ENCODE results near the gene MCF2L2.
"Not testable (repeated sequence)": the region's sequence is repeated elsewhere in the genome, so short reads cannot be mapped to it uniquely, and the experiment has no call there.

MCF2L2 gene

GRCh38 chr3:183372911-183373310 is 55.5 kb downstream of the MCF2L2 start:
- in situ Hi-C loops (cut with MboI; ENCODE audit: low sequenced_read_pairs): no loop called here

DNA sequence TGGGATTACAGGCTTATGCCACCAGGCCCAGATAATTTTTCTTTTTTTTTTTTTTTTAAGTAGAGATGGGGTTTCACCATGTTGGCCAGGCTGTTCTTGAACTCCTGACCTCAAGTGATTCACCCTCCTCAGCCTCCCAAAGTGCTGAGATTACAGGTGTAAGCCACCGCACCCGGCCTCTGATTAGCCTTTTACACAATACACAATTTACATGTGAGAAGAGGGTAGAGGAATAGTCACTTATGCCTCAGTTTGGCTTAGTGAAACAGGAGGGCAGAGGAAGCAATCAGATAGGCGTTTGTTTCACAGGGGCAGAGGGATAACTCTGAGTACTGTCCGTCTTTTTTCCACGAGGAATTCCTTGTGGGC is 56.8 kb downstream of the MCF2L2 start:
- in situ Hi-C loops (cut with MboI; ENCODE audit: low sequenced_read_pairs): not testable (repeated sequence)

DNA sequence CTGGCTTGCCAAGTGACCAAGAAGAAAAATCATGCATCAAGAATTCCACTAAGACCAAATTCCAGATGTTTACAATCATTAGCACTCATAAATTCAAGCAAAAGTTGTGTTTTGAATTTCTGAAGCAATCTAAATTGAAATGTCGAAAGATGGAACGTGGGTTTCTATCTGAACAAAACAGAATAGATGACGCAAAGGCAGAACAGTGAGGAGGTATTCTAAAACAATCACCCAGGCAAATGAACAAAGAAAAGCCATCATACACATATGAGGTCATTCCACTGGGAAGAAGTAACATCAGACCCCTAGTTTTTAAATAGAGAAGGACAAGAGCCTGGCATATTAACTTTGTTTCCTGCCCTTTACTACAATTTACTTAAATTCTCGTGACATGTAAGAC is 58.0 kb downstream of the MCF2L2 start:
- in situ Hi-C loops (cut with MboI; ENCODE audit: low sequenced_read_pairs): no loop called here

DNA sequence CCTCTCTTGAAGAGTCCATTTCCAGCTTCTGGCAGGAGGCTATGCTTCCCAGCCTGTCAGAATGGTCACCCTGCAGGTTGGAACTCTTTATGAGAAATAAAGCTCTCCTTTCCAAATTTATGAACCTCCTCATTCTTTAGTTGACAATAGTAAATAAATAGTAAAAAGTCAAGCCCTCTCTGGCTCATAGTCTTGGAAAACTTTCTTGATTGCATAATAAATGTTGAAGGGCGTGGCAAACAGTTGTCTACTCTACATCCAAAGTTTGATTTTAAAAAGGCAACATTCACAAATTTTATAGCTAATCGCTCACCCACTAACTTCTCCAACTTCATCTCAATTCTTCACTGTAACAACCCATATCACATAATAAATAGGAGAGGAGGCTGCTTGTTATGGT is 58.8 kb downstream of the MCF2L2 start:
- in situ Hi-C loops (cut with MboI; ENCODE audit: low sequenced_read_pairs): no loop called here

GRCh38 chr3:183369117-183369516 is 59.3 kb downstream of the MCF2L2 start:
- in situ Hi-C loops (cut with MboI; ENCODE audit: low sequenced_read_pairs): no loop called here

DNA sequence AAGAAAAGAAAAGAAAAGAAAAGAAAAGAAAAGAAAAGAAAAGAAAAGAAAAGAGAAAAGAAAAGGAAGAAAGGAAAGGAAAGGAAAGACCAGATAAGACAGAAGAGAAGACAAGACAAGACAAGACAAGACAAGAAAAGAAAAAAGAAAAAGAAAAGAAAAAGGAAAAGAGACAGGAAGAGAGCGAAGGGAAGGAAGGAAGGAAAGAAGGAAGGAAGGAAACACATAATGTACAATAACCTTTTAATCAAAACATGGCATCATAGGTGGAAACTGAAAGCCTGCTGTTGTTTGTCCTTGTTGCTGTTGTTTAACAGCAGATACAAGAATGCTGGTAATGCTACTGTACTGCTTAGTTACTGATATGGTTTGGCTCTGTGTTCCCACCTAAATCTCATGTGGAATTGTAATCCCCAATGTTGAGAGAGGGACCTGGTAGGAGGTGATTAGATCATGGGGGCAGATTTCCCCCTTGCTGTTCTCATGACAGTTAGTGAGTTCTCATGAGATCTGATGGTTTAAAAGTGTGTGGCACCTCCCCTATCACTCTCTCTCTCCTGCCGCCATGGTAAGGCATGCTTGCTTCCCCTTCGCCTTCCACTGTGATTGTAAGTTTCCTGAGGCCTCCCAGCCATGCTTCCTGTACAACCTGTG is 67.3 kb downstream of the MCF2L2 start:
- in situ Hi-C loops (cut with MboI; ENCODE audit: low sequenced_read_pairs): no loop called here

DNA sequence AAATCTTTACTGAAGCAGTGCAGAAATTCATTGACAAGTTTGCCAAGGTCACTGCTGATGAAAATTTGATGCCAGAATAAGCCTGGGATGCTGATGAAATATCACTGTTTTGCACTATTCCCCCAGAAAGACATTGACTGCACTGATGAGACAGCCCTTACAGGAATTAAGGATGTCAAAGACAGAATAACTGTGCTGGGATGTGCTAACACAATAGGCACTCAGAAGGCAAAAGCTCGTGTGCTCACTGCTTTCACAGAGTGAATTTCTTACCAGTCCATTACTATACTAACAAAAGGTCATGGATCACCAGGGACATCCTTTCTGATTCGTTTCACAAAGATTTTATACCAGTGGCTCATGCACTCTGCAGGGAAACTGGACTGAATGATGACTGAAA is 69.4 kb downstream of the MCF2L2 start:
- in situ Hi-C loops (cut with MboI; ENCODE audit: low sequenced_read_pairs): no loop called here

- in situ Hi-C loops (cut with MboI; ENCODE audit: low sequenced_read_pairs): no loop called here
Measured at GRCh38 chr3:183357564-183358079, 70.8 kb downstream of the MCF2L2 start.

GRCh38 chr3:183356920-183357319 is 71.5 kb downstream of the MCF2L2 start:
- in situ Hi-C loops (cut with MboI; ENCODE audit: low sequenced_read_pairs): no loop called here

DNA sequence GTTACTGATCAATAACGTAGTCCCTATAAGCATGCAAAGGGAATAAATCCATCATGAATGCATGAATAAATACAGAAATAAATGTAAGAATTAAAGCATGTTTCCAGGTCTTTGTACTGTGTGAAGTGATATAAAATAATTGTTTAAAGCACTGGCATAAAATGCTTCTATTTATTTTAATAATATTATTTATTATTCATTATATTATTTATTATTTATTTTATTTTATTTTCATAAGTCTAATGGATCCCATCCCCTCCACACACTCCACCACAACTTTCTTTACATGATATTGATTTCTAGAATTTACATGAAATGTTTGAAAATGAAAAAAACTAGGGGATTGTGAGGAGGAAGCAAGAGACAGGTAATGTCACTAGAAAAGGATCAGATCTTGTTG is 73.5 kb downstream of the MCF2L2 start:
- in situ Hi-C loops (cut with MboI; ENCODE audit: low sequenced_read_pairs): no loop called here

DNA sequence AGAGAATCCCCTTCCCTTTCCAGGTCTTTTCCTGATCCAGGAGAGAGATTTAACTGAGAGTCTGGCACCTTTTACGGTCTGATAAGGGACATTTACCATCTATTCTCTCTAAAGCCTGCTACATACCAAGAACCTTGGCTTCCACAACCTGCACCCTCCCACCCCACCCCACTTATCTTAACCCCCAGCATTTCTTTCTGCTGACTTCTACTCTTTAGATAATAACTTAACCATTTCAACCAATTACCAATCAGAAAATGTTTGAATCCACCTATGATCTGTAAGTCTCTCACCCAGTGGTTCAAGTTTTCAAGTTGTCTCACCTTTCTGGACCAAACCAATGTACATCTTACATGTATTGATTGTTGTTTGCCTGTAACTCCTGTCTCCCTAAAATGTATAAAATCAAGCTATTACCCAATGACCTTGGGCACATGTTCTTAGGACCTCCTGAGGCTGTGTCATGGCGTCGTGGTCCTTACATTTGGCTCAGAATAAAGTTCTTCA is 74.0 kb downstream of the MCF2L2 start:
- in situ Hi-C loops (cut with MboI; ENCODE audit: low sequenced_read_pairs): no loop called here

DNA sequence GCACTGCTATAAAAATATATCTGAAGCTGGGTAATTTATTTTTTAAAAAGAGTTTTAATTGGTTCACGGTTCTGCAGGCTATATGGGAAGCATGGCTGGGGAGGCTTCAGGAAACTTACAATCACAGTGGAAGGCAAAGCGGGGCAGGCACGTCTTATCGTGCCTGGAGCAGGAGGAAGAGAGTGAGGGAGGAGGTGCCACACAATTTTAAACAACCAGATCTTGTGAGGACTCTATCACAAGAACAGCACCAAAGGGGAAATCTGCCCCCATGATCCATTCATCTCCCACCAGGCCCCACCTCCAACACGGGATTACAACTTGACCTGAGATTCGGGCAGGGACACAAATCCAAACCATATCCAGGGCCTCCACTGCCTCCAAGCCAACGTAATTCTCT is 75.0 kb downstream of the MCF2L2 start:
- in situ Hi-C loops (cut with MboI; ENCODE audit: low sequenced_read_pairs): no loop called here

GRCh38 chr3:183350164-183350563 is 78.3 kb downstream of the MCF2L2 start:
- in situ Hi-C loops (cut with MboI; ENCODE audit: low sequenced_read_pairs): no loop called here

GRCh38 chr3:183349421-183350157 is 78.8 kb downstream of the MCF2L2 start:
- in situ Hi-C loops (cut with MboI; ENCODE audit: low sequenced_read_pairs): no loop called here

- in situ Hi-C loops (cut with MboI; ENCODE audit: low sequenced_read_pairs): no loop called here
Measured at GRCh38 chr3:183342824-183343223, 85.6 kb downstream of the MCF2L2 start.

DNA sequence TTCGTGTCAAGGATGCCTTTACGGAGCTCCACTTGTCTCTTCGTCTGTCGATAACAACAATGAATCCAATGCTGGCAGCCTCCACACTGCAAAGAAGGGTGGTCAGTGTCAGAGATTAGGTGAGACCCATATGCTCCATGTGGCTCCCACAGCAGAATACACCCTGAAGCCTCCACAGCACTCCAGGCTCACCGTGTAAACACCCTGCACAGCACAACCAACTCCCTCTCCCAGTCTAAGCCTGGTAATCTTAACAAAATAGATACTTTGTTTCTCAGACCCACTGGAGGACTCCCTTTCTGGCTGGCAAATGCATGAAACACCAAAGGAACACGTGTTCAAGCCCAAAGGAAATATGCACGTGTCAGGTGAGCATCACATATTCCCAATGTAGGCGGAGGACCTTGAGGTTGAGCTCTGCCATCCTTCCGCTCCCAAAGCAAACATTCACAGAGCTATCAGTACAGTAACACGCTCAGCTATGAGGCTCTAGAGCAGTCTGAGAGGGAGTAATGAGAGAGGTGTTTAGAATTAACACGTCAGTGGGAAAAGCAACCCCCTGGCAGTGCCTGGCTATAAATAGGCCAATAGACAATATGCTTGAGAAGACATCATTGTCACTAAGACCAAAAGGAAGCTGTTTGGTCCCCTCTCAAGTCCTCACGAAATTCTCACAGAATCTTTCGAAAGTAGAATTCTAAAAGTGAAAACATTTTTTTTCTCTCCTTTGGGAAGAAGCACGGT is 86.7 kb downstream of the MCF2L2 start:
- in situ Hi-C loops (cut with MboI; ENCODE audit: low sequenced_read_pairs): no loop called here

DNA sequence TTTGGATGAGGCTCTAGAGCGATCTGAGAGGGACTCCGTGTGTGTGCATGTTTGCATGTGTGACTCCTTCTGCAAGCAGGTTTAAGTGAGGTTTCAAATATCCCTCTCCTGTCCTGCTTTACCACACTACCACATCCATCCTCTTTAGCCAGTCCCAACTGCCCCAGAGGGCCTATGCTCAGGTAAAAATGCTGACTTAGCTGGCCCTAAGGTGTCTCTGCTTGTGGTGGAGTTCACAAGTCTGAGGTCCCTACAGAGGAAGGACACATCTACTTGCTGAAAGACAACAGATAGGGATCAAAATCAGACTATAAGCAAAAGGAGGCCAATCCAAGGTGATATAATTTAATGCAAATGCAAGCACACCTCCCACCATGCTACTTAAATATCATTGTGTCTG is 88.2 kb downstream of the MCF2L2 start:
- in situ Hi-C loops (cut with MboI; ENCODE audit: low sequenced_read_pairs): no loop called here

GRCh38 chr3:183339461-183340086 is 88.8 kb downstream of the MCF2L2 start:
- in situ Hi-C loops (cut with MboI; ENCODE audit: low sequenced_read_pairs): no loop called here

- in situ Hi-C loops (cut with MboI; ENCODE audit: low sequenced_read_pairs): no loop called here
Measured at GRCh38 chr3:183338520-183338919, 89.9 kb downstream of the MCF2L2 start.

- in situ Hi-C loops (cut with MboI; ENCODE audit: low sequenced_read_pairs): no loop called here
Measured at GRCh38 chr3:183332487-183332886, 95.9 kb downstream of the MCF2L2 start.

GRCh38 chr3:183331498-183331897 is 96.9 kb downstream of the MCF2L2 start:
- in situ Hi-C loops (cut with MboI; ENCODE audit: low sequenced_read_pairs): no loop called here

All from HL-60/S4 (cell line).